Thyroid gland (tissue), 4 donors: ENCODE data around the gene KATNAL2.

Experiments used
- POLR2A ChIP-seq, 2 donors: fragments of 450-650 bp; IDR thresholded peaks; one replicate each; pipeline ENCODE4 v1.6.1; 2017; ENCODE audit warnings: antibody characterized with exemption in 2 of 2, mild to moderate bottlenecking in 2 of 2, moderate library complexity in 1 of 2
- TF ChIP-seq, protein P1 (sequence below), 6 experiments: fragments of 200-600 bp in 3 of 6; fragments of 450-650 bp in 3 of 6; sonication (generic) in 3 of 6; IDR thresholded peaks; one replicate each; pipeline ENCODE4 v1.5.1; 2016 to 2019; ENCODE audit warnings: antibody characterized with exemption in 6 of 6, mild to moderate bottlenecking in 2 of 6, inconsistent platforms in 1 of 6, moderate library complexity in 1 of 6

DNA sequence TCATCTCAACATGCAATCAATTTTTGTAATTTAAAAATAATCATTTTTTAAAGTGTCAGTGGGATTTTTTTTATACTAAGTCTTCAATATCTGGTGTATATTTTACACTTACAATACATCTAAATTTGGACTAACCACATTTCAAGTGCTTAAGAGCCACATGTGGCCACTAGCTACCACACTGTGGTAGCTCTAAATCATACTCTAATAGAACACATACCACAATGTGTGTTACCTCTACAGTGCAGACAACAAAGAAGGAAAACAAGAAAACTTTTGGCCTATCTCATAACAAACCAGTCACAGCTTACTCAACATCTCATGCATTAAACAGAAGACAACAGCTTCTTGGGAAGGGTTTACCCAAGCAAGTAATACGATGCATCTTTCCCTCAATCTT lies 24.6 kb upstream of the KATNAL2 start:
- TF ChIP-seq, protein P1, sequence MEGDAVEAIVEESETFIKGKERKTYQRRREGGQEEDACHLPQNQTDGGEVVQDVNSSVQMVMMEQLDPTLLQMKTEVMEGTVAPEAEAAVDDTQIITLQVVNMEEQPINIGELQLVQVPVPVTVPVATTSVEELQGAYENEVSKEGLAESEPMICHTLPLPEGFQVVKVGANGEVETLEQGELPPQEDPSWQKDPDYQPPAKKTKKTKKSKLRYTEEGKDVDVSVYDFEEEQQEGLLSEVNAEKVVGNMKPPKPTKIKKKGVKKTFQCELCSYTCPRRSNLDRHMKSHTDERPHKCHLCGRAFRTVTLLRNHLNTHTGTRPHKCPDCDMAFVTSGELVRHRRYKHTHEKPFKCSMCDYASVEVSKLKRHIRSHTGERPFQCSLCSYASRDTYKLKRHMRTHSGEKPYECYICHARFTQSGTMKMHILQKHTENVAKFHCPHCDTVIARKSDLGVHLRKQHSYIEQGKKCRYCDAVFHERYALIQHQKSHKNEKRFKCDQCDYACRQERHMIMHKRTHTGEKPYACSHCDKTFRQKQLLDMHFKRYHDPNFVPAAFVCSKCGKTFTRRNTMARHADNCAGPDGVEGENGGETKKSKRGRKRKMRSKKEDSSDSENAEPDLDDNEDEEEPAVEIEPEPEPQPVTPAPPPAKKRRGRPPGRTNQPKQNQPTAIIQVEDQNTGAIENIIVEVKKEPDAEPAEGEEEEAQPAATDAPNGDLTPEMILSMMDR (IDR thresholded peaks at IDR 0.05), result no peak
- TF ChIP-seq POLR2A (IDR thresholded peaks at IDR 0.05), result no peak
